EL (cell line): ENCODE data around the gene SIX3.

Experiments used
- DNase-seq: peaks from one replicate; pipeline ENCODE4 v3.0.0-alpha.2; 2016

SIX3 gene

DNA sequence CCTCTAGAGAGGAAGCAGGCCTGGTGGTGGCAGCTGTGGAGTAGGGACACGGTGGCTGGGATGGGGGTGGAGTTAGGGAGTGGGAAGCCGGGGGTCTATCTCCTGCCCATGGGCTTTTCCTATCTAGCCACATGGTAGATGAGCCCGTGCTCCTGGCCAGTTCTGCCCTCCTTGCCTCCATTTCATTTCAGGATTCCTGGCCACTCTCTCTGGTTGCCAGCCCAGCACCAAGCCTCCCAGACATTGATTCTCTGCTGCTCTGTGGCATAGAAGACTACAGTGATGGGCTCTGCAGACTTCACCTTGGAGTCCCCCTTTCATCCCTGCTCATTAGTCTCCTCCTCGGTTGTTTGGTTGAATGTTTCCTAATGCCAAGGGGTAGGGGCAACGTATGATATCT lies 19.4 kb downstream of the SIX3 start:
- DNase-seq: no peak

DNA sequence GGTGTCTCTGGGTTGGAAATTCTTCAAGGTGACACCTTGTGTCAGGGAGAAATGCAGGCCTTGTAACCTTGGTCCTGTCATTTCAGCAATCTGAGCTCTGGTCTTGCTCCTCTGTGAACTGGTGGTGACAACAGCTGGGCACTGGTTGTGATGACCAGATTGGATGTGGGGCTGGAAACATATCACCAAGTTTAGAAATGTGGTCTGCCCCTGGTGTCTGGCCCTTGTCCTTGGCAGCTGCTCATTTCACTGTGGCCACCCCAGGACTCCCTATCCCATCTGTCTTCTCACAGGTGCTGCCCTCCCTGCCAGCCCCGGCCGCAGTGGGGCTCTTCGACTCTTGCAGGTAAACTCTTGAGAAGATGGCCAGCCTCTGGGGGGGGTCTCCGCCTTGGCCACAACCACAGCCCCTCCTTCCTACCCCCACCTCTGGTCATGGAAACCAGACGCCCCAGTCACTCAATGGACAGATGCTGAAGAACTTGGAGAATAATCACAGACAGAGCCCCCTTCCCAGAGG lies 20.7 kb downstream of the SIX3 start:
- DNase-seq: no peak

DNA sequence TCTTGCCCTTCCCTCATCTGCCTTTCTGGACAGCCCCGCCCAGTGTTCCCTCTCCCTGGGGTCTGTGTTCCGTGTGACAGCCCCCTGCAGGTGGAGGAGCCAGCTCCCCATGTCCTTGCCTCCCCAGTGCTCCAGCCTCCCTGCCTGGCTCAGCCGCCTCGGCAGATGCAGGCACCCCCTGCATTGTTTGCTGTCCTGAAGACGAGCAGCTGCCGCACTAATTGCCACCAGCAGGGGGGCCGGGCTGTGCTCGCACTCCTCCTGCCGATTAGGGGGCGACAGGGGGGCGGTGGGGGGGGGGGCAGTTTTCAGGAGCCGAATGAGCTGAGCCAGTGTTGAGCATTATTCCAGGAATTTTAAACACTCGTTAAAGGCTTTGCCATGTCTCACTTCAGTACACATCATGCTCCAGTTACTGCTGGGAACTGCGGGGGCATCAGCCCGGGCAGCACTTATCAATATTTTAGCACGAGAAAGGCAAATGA lies 23.3 kb downstream of the SIX3 start:
- peak; percentile 23 for DNase-seq

GRCh38 chr2:44965684-44966083 lies 24.2 kb downstream of the SIX3 start:
- DNase-seq: no peak

GRCh38 chr2:44967056-44967455 lies 25.6 kb downstream of the SIX3 start:
- DNase-seq: no peak

DNA sequence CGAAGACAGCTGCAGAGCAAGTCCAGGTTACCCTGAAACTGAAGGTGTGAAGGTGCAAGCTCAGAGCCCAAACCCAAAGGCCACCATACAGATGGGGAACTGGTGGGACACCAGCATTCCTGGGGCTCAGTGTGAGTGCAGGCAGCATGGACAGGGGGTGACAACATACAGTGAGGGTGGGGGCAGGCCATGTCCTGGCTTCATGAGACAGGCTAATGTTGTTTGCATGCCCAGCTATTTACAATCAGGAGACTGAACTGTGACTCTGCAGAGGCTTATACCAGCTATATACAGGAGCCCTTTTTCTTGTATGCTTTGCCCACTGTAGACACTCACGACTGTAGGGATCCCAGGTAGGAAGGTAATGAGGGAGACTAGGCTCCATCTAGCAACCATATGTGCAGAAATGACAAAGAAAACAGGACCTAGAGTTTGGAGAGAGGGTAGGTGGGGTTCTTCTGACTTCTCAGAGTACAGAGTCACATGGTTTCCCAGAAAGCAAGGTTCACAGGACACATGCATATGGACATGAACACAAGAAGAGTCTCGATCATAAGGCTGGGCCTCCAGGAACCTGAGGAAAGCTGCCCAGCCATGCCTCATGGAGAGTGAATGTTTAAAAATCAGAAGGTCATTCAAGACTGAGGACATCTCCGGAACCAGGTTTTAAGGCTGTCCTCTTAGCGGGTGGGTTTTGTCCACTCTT lies 26.4 kb downstream of the SIX3 start:
- no peak for DNase-seq

GRCh38 chr2:44969936-44970335 lies 28.4 kb downstream of the SIX3 start:
- no peak for DNase-seq

DNA sequence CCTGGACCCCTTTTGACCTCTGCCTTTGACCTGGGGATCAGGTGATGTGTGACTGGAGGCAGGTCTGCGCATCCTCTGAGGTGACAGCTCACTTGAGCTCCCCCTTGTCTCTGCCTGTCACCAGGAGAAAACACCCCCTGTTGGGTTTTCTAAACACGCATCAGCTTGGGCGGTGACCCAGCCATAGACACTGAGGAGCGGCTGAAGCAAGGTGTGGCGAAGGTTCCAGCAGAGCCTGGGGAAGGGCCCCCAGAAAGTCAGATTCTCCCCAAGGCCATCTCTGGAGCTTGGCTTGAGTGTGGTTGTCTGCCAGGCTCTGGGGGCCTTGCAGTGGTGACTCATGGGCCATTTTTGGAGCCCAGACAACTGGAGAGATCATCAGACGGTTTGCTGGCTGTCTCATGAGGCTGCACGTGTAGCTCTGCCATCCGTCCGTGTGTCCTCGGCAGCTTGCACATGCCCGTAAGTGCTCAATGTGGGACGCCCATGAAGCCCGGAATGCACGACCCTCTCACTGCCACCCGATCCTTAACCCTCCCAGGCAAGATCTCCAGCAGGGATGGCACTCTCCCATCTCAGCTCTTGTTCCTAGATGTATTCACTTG lies 29.4 kb downstream of the SIX3 start:
- DNase-seq: peak; percentile 70

DNA sequence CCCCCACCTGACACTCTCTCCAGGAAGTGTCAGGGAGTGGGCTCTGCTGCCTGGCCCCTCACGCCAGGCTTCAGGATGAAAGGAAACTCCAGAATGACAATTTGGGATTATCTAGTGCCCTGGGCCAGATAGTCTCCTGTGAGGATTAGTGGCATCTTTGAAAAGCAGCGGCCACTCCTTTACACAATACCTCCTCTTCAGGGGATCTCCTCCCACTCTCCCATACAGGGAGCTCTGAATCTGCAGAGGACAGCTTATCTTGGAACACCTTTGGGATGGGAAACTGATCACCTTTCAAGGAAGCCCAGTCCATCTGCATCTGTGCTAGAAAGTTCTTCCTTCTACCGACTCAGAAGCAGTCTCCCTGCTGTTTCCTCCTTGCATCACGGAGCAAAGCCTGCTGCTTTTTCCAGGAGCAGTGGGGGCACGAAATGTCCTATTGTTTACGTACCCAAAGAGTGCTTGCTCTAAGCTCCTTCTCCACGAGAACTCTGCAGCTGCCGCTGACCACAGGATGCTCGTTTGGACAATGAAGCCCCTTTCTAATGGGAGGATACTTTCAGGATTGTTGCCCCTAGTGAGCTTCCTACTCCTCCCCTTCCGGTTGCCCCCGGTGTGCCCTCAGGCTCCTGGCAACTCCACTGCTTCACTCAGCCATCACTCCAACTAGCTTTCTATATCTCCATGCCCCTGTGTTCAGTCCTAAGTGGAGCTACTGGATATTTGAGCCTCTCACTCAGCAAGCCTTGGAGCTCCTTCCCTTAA lies 31.5 kb downstream of the SIX3 start:
- no peak for DNase-seq

GRCh38 chr2:44974064-44974715 lies 32.7 kb downstream of the SIX3 start:
- peak; percentile 73 for DNase-seq

DNA sequence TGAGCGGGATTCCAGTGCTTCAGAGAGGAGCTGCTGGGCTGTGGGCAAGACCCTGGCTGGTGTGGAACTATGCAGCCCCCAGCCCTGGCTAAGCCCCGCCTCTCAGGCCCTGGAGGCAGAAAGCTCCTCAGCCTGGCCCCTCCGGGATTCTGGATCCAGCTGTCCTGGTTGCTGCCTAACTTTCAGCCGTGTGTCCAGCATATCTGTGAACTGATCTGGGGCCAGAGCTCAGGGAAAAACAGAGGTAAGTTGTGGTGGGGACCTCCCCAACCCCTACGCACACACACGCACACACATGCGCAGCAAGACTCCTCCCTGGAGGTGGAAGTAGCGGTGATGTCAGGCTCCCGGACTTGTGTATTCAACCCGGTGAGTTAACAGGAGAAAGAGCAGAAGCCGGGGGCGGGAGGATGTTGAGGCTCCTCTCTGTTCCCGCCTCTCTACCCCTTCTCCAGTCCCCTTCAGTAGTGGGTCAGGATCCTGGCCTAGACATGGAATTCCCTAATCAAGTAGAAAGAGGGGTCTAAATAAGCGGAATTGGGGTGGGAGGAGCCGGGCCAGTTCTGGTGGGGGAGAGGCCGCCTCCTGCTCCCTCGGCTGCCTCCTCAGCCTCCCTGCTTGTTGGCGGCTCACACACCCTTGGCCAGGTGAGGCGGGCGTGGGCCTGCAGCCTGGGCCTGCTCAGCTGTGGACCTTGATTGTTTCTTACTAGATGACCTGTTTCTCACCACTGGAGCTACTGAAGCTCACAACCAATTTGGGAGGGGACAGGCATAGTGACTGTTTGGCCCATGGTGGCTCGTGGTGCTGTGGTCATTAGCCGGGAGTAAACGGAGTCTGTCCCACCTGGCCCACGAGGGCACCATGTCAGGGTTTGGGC lies 34.3 kb downstream of the SIX3 start:
- DNase-seq: no peak

DNA sequence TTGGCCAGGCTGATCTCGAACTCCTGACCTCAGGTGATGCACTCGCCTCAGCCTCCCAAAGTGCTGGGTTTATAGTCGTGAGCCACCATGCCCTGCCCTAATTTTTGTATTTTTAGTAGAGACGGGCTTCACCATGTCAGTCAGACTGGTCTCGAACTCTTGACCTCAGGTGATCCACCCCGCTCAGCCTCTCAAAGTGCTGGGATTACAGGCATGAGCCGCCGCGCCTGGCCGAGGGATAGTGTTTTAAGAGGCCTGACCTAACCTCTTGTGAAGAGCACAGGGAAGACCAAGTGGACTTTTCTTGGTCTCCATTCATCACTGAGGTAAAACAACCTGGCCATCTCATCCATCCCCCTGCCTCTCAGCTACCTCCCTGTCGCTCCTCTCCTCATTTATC lies 38.1 kb downstream of the SIX3 start:
- DNase-seq: no peak

DNA sequence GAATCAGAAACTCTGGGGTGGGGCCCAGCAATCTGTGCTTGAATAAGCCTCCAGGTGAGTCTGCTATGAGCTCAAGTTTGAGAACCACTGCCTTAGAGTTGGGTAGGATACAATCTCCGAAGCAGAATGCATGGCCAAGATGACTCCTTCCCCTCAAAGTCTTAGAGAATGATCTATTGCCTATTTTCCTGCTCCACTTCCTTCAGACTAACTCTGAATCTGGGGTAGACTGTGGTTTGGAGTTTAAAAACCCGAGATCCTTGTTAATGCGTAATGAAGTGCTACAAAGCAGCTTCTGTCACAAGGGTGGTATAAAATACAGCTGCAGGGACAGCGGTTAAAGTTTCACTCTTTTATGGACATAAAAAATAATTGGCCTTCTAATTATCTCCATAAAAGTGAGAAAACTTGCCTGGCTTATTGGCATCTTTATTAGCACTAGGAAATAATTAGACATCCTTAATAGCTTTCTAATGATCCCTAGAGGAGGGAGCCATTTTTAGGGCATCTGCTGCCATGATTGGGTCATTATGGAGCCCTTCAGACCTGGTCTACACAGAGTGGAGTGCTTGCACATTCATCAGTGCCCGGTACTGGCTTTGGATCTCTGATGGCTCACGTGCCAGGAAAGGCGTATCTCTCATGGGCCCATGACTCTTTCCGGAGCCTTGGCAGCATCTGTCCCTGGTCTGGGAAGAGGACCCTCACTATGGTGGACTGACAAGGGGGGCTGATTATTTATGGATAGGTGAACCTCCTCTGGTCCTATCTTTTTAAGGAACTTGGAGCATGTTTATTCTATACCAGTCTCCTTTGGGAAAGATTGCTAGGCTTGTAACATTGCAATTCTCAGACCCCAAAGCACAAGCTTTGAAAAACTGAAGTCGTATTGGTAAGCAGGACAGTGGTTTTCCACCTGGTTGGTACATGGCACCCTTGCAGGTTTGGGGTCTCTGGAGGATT lies 39.5 kb downstream of the SIX3 start:
- no peak for DNase-seq

DNA sequence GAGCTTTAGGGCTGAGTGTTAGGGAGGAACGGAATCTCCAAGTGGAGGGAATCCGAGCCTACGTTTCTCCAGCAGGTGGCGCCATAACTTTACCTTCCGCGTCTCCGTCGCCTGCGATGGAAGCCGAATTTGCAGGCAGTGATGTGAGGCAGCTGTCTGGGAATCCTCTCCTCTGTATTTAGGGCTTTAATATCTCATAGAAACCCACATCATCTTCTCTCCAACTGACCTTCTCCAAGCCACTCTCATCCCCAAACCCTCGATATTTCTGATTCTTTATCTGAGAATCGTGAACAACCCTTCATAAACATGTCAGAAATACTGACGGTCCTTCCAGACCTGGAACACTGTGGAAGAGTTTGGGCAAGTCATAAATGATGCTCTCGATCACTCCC lies 40.2 kb downstream of the SIX3 start:
- peak; percentile 68 for DNase-seq

- no peak for DNase-seq
These were observed 42.5 kb downstream of the SIX3 start for GRCh38 chr2:44983836-44984604.

DNA sequence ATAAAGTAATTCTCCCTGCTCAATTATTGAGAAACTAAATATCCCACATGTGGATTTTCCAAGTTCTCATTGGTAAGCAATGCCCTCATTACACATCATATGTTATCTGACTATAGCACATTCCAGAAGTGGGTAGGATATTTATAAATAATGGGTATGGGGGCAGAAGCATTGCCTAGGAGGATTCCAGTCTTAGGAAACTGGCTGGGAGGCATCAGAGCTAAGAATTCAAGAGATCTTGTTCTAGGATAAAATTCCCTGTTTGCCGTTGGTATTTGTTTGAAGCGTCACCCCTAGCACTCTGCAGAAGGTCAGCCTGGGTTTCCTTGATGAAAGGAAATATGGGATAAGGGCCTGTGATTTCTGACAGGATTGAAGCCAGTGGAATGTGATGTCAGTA lies 47.7 kb downstream of the SIX3 start:
- DNase-seq: no peak

- DNase-seq: no peak
These were observed 52.9 kb downstream of the SIX3 start for GRCh38 chr2:44994377-44994776.
